Measurements from ENCODE around the gene PAX6.

Gene PAX6

GRCh38 chr11:31783252-31783651 lies 27.9 kb downstream of the PAX6 start:
- TF ChIP-seq CTCF (IDR thresholded peaks at IDR 0.05; ENCODE audit: extremely low read depth, insufficient read depth, missing control alignments): no peak
- in situ Hi-C loops (cut with MboI; ENCODE audit: low pct_unique_long_range_greater_than_20kb, low sequenced_read_pairs, unreplicated experiment): loop anchor here (25.0 kb wide), 1 partner anchor 296 kb away; no protein-coding TSS in a partner anchor
- no peak for DNase-seq (ENCODE audit: low spot score)

GRCh38 chr11:31782257-31782656 lies 28.9 kb downstream of the PAX6 start:
- in situ Hi-C loops (cut with MboI; ENCODE audit: low pct_unique_long_range_greater_than_20kb, low sequenced_read_pairs, unreplicated experiment): loop anchor here (25.0 kb wide), 1 partner anchor 295 kb away; no protein-coding TSS in a partner anchor
- DNase-seq (ENCODE audit: low spot score): no peak
- TF ChIP-seq CTCF (IDR thresholded peaks at IDR 0.05; ENCODE audit: extremely low read depth, insufficient read depth, missing control alignments): no peak

- no peak for TF ChIP-seq CTCF (IDR thresholded peaks at IDR 0.05; ENCODE audit: extremely low read depth, insufficient read depth, missing control alignments)
- in situ Hi-C loops (cut with MboI; ENCODE audit: low pct_unique_long_range_greater_than_20kb, low sequenced_read_pairs, unreplicated experiment): loop anchor here (25.0 kb wide), 1 partner anchor 293 kb away; no protein-coding TSS in a partner anchor
- no peak for DNase-seq (ENCODE audit: low spot score)
Measured at GRCh38 chr11:31780480-31780971, 30.6 kb downstream of the PAX6 start.

- in situ Hi-C loops (cut with MboI; ENCODE audit: low pct_unique_long_range_greater_than_20kb, low sequenced_read_pairs, unreplicated experiment): loop anchor here (25.0 kb wide), 1 partner anchor 293 kb away; no protein-coding TSS in a partner anchor
- no peak for TF ChIP-seq CTCF (IDR thresholded peaks at IDR 0.05; ENCODE audit: extremely low read depth, insufficient read depth, missing control alignments)
- DNase-seq (ENCODE audit: low spot score): no peak
Measured at GRCh38 chr11:31780078-31780477, 31.0 kb downstream of the PAX6 start.

GRCh38 chr11:31779374-31779791 lies 31.7 kb downstream of the PAX6 start:
- no peak for DNase-seq (ENCODE audit: low spot score)
- in situ Hi-C loops (cut with MboI; ENCODE audit: low pct_unique_long_range_greater_than_20kb, low sequenced_read_pairs, unreplicated experiment): loop anchor here (25.0 kb wide), 1 partner anchor 292 kb away; no protein-coding TSS in a partner anchor
- no peak for TF ChIP-seq CTCF (IDR thresholded peaks at IDR 0.05; ENCODE audit: extremely low read depth, insufficient read depth, missing control alignments)

GRCh38 chr11:31772412-31772811 lies 38.7 kb downstream of the PAX6 start:
- in situ Hi-C loops (cut with MboI; ENCODE audit: low pct_unique_long_range_greater_than_20kb, low sequenced_read_pairs, unreplicated experiment): no loop called here

More at GRCh38 chr11:31772412-31772811, 38.7 kb downstream of the PAX6 start:
- TF ChIP-seq CTCF (IDR thresholded peaks at IDR 0.05; ENCODE audit: extremely low read depth, insufficient read depth, missing control alignments): no peak
- no peak for DNase-seq (ENCODE audit: low spot score)

Measured in GM13977 (cell line).